A673 (cell line): ENCODE results near the gene PRELP.

Experiments used
- EZH2 ChIP-seq: fragments of 200-600 bp; sonication (generic); IDR thresholded peaks from 2 replicates; pipeline ENCODE4 v1.6.1; 2017; ENCODE audit warnings: borderline replicate concordance, low read depth, mild to moderate bottlenecking, mixed read lengths, antibody characterized with exemption, low read length; ENCODE audit not compliant: poor library complexity, severe bottlenecking
- TF ChIP-seq, protein P1 (sequence below): fragments of 300-800, 200-600 bp; sonication (generic); conservative IDR thresholded peaks from 2 replicates; pipeline ENCODE4 v1.5.1; 2017; ENCODE audit warnings: low read depth, mild to moderate bottlenecking, antibody characterized with exemption, low read length, moderate library complexity, mixed read lengths

GRCh38 chr1:203509135-203509534 is 33.5 kb downstream of the PRELP start:
- TF ChIP-seq, protein P1, sequence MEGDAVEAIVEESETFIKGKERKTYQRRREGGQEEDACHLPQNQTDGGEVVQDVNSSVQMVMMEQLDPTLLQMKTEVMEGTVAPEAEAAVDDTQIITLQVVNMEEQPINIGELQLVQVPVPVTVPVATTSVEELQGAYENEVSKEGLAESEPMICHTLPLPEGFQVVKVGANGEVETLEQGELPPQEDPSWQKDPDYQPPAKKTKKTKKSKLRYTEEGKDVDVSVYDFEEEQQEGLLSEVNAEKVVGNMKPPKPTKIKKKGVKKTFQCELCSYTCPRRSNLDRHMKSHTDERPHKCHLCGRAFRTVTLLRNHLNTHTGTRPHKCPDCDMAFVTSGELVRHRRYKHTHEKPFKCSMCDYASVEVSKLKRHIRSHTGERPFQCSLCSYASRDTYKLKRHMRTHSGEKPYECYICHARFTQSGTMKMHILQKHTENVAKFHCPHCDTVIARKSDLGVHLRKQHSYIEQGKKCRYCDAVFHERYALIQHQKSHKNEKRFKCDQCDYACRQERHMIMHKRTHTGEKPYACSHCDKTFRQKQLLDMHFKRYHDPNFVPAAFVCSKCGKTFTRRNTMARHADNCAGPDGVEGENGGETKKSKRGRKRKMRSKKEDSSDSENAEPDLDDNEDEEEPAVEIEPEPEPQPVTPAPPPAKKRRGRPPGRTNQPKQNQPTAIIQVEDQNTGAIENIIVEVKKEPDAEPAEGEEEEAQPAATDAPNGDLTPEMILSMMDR = no peak
- TF ChIP-seq EZH2 = no peak
